Left colon (tissue), 2 donors: ENCODE results near the gene PLET1. TPM values are rescaled to one million over a fixed set of nuclear protein-coding genes. Genes with fewer than 3 reads are reported as not detected.

Source experiments
- ATAC-seq: fragments of 200-7000 bp; cut with Tn5 transposase; one replicate; pipeline ENCODE4 v1.9.1; 2020; ENCODE audit warnings: mild to moderate bottlenecking, moderate library complexity
- DNase-seq, 2 donors: peaks; one replicate each; pipeline ENCODE4 v3.0.0-alpha.2; 2020
- intact Hi-C, 2 donors: fragments of 100-400 bp; cut with DNase I in 1 of 2; cut with micrococcal nuclease in 1 of 2; formaldehyde crosslinking; loops; one replicate each; pipeline versions ENCODE4 v1.11.2 to v1.14.0; 2022; cut with DNase I, micrococcal nuclease
- total RNA-seq, 2 donors: library from RNA; stranded (reverse); fragmentation: NEBNext Ultra II Directional; extraction: Animal tissue kit (Norgen Biotek cat#: 25700); gene quantifications; one replicate each; pipeline ENCODE4 v1.2.1, GENCODE V29; 2021
- donor health status: DM: no; HTN: no; CAD: no.
- donor health status: DM: yes; HTN: yes; CAD: no.

PLET1 gene
- total RNA-seq, 2 donors from 2014 or later: not detected

DNA sequence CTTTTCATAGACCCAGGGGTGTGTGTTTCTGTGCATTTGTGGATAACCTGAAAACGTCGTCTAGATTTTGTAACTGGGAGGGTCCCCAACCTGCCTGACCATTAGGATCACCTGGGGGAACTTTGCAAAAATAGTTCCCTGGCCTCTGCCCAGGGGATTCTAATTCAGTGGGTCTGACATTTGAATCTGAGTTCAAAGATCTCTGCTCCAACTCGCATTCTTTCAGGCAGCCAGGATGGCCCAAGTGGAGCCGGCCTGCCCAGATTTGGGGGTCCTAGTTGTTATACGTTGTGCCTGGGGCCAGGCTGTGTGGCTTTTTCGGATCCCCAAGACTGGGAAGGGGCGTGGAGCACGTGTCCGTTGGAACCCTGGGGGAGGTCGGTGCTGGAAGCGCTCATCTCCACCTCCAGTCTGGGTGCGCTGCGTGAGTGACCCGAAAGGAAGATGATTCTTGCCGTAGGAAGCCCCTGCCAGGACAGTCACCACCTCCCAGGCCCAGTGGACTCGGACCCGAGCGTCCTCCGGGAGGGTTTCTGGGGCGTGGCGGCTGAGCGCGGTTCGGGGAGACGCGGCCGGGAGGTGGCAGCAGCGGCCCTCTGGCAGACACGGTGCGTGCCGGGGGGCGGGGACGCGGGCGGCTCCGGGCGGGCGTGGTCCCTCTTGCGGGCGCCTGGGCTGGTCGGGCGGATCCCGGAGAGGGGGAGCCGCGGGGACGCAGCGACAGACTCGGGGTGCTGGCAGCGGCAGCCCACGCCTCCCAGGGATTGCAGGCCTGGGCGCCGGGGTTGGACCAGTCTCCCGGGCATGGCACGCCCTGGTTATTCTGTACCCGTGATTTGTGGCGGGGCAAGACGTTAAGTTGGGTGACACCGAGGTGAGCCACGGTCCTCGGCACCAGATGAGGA lies 29.2 kb upstream of the PLET1 start:
- peak; percentile 73 to 91 for DNase-seq
- ATAC-seq: peak; percentile 98
- intact Hi-C loops: loop anchor here in 1 of 2 donors (10.0 kb wide), 2 partner anchors 265 to 1005 kb away; no protein-coding TSS in a partner anchor

DNA sequence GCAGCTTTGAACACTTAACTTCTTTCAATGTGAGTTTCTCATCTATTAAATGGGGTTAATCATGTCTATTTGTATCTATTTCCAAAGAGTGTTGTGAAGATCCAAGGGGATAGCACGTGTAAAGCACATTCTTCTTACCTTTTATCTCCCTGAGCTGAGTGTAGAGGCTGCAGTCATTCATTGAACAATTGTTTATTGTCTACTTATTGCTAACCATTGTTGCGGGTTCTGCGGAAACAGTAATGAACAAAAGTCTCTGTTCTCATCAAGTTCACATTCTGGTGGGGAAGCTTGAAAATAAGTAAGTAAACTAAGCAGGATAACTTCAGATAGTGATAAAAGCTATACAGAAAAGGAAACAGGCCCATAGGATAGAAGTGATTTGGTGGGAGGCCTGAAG lies 27.4 kb upstream of the PLET1 start:
- intact Hi-C loops: loop anchor here in 1 of 2 donors (10.0 kb wide), 1 partner anchor 1007 kb away; no protein-coding TSS in a partner anchor
- DNase-seq: no peak
- no peak for ATAC-seq

DNA sequence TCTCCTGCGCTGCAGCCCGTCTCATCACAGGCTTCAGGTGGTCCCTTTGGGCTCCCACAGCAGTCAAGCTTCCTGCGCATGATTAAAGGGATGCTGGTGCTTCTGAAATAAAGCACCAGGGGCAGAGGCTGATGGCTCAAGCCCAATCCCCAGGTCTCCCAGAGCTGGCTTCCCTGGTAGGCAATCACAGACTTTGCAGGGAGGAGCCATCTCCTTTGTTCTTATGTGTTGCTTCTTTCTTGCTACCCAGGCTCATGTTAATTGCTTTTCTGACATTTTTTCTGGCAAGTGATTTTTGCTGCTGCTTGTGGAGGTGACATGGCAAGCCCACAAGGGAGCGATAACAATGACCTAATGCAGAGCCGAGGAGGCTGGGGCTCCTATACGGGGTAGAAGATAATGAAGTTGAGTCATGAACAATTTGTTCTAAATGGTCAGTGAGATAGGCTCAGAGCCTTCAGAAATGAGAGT lies 25.2 kb upstream of the PLET1 start:
- intact Hi-C loops: loop anchor here in 1 of 2 donors (10.0 kb wide), 1 partner anchor 1009 kb away; no protein-coding TSS in a partner anchor
- DNase-seq: no peak
- ATAC-seq: no peak

DNA sequence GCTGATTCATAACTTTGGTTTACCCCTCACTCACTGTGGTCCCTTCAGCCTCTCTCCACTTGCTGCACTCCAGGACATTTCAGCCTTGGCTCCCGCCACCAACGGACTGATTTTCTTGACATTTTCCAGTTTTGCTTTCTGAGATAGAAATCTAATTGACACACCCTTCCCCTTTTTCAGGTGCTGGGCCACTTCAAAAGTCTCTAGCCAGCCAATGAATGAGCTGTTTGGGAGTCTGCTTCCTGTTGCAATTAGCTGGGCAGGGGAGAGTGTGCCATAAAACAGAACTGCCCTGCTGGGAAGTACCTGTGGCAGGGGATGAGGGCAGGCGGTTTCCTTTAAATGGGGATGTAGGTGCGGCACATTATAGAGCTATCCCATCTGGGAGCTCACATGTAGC lies 21.1 kb upstream of the PLET1 start:
- DNase-seq (peak; percentile 26 to 55), ATAC-seq (peak; percentile 83)
- intact Hi-C loops: loop anchor here (2.0 to 10.0 kb wide), 3 partner anchors 59 to 1013 kb away; no protein-coding TSS in a partner anchor

DNA sequence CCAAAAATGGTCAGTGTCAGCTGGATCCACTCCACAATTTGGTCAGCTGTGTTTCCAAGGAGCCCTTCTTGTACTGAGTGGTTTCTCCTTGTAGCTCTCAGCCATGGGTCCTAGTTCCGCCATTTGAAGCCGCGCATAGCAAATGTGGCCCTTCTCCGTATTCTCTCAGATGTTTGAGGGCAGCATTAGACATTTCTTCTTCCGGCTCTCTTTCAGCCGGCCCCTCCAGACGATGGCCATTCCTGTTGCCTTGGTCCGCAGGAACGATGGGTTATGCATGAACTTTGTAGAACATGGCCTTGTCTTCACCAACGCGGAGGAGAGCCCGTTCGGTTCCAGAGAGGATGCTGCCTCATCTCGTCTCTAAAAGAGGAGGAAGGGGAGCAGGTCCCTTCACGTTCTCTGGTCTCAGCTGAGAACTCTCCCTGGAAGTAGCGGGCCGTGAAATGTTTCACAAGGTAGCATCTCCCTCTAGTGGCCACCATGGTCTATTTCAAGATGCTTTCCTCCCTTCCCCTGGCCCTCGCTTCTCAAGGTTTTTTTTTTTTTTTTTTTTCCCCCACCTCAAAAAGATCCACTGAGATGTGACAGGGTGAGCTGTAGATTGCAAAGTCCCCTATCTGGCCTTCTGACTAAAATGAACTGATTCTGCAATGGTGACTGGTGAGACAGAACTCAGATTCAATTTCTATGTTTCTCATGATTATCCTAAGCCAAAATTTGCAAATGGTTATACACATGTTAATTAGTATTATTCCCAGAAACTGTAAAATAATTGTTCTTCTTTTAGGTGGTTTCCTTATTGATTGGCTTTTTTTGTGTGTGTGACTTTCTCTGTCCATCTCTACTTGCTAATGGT lies 19.8 kb upstream of the PLET1 start:
- ATAC-seq (peak; percentile 86), DNase-seq (peak; percentile 56 to 60)
- intact Hi-C loops: loop anchor here (2.0 to 10.0 kb wide), 3 partner anchors 58 to 1014 kb away; no protein-coding TSS in a partner anchor

DNA sequence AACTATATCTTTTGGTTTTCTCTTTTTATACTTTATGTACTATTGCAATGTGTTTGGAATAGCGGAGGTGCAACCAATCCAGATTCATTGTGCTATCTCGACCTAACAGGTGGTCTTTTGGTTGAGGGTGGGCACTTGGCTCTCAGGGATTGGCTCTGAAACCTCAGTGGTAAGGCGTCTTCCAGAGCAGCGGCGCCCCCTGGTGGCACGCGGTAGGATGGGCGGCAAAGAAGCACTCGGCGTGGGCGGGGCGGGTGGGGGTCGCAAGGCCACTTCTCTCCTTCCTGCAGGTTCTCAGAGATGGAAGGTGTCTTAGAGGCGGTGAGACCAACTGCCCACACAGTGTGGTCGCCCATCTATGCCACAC lies 19.2 kb upstream of the PLET1 start:
- intact Hi-C loops: loop anchor here (2.0 to 10.0 kb wide), 4 partner anchors 58 to 1015 kb away; no protein-coding TSS in a partner anchor
- ATAC-seq (peak; percentile 63), DNase-seq (peak in 1 of 2 donors; percentile 79)

DNA sequence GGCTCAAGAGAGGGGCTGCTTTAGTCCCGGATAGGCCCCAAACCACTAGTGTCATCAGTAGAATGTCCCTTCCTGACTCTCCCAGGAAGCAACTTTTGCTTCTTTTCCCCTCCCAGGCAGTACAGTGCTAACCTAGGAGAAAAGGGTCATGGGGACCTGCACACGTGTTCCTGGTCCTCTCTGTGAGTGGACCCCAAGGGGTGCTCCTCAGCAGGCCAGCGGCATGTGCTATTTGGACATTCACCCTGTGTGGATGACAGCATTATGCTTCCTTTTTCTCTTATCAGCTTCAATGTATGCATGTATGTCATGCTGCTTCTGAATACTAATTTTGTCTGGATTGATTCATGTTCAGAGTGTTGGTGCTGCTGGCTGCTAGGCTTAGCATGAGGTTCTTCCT lies 18.1 kb upstream of the PLET1 start:
- intact Hi-C loops: loop anchor here in 1 of 2 donors (10.0 kb wide), 1 partner anchor 164 kb away; no protein-coding TSS in a partner anchor
- DNase-seq (no peak), ATAC-seq (no peak)

DNA sequence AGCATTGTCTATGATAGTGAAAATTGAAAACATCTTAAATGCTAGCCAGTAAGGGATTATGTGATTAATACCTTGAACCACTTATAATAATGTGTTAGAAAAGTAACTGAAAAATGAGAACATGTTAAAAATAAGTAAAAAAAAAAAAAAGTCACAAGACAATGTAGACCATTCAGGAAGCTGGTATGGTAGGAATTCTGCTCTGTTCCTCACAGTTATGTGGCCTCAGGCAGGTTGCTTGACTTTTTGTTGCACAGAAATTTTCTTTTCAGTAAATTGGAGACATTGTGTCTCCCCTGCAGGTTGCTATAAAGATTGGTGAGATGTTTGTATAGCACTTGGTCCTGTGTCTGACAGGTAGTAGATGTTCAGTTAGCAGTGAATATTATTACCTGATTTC lies 17.3 kb upstream of the PLET1 start:
- DNase-seq: no peak
- no peak for ATAC-seq
- intact Hi-C loops: loop anchor here in 1 of 2 donors (10.0 kb wide), 1 partner anchor 163 kb away; no protein-coding TSS in a partner anchor

DNA sequence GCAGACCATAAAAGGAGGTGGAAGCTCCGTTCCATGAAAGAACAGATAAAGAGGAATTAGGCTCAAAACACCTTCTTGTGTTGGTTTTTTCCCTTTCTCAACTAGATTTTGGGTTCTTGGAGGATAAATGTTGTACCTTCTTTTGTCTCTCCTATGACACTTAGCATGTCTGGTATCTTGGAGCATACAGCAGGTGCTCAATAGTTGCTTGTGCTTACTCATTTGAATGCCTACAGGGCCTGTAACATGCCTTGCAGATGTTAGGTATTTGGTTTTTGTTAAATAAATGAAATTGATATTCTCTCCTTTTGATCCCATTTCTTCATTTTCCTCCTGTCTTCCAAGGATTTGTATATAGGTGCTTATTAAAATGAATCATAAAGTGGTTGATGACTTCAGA lies 16.4 kb upstream of the PLET1 start:
- DNase-seq (no peak), ATAC-seq (no peak)
- intact Hi-C loops: loop anchor here in 1 of 2 donors (10.0 kb wide), 1 partner anchor 162 kb away; no protein-coding TSS in a partner anchor

DNA sequence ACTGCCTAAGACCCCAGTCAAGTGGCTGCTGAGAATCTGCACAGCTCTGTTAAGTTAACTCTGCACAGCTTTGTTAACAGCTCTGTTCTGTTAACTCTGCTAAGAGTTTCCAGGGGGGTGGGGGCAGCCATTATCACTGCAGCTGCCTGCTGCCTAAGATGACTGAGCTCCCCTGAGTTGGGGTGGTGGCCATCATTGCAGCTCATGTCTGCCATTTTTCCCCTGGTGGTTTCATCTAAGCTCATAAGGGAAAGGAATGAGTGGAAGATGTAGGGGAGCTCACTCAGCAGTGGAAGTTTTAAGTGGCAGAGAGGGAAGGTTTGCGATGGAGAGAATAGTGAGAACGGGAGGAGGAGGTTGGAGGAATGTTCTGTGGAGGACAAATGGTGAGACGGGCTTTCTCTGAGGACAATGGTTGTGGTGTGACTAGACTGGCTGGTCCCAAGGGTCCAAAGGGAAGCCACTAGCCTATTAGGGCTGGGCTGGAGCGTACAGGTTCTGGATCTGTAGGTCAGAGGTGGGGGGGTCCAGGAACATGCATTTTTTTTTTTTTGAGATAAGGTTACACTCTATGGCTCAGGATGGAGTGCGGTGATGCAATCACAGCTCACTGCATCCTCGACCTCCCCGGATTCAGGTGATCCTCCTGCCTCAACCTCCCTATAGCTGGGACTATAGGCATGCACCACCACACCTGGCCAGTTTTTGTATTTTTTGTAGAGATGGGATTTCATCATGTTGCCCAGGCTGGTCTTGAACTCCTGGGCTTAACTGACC lies 13.5 kb upstream of the PLET1 start:
- no peak for DNase-seq
- no peak for ATAC-seq
- intact Hi-C loops: loop anchor here in 1 of 2 donors (10.0 kb wide), 1 partner anchor 159 kb away; no protein-coding TSS in a partner anchor

DNA sequence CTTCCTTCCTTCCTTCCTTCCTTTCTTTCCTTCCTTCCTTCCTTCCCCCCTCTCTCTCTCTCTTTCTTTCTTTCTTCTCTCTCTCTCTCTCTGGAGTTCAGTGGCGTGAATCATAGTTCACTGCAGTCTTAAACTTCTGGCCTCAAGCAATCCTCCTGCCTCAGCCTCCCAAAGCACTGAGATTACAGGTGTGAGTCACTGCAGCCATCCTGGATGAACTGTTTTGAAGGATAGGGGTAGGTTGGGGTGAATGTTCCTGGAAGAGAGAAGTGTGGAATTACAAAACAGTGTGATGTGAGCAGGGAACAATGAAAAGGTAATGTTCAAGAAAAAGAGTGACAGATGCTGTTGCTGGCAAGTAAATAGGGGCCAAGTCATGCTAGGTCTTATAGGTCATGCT lies 12.4 kb upstream of the PLET1 start:
- DNase-seq (no peak), ATAC-seq (no peak)

DNA sequence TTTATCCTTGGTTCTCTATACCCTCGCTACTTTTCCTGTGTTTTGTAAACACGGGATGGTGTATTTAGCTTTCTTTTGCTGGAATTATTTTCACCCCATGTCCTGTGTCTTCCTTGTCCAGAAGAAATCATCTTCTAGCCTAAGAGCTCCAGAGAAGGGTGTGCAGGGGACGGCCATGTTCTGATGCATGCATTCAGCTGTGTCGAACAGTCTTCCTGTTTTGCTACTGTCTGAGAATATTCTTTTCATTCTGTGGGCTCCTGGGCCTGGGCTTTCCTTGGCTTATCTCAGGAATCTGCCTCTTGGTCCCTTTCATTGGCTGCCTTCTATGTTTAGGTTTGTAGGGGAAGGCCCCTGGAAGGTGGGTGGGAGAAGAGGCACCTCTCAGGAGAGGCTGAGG lies 10.6 kb upstream of the PLET1 start:
- ATAC-seq (no peak), DNase-seq (no peak)
- intact Hi-C loops: loop anchor here in 1 of 2 donors (10.0 kb wide), 1 partner anchor 156 kb away; no protein-coding TSS in a partner anchor

More for the DNA sequence above, 12.4 kb upstream of the PLET1 start:
- intact Hi-C loops: loop anchor here in 1 of 2 donors (10.0 kb wide), 1 partner anchor 158 kb away; no protein-coding TSS in a partner anchor

DNA sequence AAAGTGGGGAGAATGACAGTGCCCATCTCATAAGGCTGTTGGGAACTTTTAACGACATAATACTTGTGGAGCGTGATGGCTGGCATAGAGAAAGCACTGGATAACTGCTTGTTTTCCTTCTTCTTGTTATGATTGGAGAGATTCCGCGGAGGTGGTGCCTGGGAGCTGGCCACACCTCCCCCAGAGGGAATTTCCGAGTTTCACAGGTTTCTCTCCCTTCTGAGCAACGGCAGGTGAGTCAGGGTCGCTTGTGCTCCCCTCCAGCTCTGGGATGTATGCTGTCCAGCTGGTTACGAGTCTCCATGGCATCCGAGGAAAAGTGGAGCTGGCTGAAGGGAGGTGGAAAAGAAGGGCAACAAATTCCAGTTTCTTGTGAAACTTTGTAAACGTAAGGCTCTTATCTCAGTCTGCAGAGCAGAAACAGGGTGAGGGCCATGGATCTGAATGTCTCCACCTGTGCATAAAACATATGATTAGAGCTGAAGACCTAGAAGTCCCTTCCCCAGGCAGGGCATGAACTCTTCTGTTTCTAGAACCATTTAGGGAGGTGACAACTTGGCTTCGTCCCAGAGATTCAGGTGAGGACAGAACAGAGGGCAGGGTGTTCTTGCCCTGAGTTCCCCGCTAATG lies 10.0 kb upstream of the PLET1 start:
- ATAC-seq: peak; percentile 77
- intact Hi-C loops: loop anchor here in 1 of 2 donors (10.0 kb wide), 1 partner anchor 156 kb away; no protein-coding TSS in a partner anchor
- no peak for DNase-seq

DNA sequence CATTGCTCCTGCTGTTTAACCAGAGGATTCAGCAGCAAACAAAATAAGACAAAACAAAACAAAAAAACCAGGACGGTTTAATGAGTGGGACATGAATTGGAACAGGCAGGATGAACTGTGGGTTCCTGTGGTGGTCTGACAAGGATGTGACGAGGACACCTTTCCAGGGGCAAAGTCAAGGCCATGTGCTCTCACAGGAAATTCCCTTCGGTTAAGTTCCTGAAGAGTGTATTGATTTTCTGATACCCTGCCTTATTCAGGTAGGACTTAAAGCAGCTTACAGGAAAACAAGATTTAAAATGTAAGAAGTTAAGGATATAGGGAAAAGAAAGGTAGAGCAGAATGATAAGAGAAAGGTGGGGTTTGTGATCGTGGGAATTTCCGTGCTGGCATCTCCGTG lies 8.5 kb upstream of the PLET1 start:
- intact Hi-C loops: no loop called here
- ATAC-seq (no peak), DNase-seq (no peak)

DNA sequence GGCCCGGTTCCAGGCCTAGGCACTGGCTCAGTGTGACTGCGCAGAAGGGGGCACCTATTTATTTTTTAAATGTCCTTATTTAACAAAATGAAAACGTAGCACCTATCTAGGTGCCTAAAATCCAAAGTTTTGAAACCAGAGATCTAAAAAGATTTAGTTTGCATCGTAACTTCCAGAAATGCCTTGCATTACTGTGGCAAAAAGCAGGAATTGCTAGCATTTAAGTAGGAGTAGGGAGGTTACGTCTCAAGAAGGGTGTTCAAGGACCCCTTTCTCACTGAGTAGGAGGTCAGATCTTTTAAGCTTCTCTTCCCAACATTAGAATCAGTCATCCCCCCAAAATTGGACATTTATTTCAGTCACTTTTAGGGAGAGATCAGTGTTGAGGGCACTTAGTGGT lies 7.7 kb upstream of the PLET1 start:
- intact Hi-C loops: no loop called here
- no peak for DNase-seq
- ATAC-seq: no peak

DNA sequence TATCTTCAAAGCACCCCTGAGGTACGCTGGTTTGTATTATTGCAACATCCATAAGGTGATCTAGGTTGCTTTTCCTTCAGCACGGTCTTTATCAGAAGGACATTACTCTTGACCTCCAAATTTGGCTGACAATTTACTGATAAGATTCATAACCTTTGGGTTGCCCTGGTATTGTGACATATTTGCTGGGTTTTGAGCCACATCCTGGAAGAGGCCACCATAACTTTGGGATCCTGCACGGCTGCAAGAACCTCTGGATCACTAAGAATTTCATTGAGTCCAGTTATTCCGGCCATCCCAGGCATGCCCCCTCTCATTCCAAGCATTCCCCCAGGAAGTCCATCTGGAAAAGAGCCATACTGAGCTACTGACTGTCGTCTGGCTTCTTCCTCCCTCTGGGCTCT lies 6.5 kb upstream of the PLET1 start:
- no peak for ATAC-seq
- intact Hi-C loops: no loop called here

DNA sequence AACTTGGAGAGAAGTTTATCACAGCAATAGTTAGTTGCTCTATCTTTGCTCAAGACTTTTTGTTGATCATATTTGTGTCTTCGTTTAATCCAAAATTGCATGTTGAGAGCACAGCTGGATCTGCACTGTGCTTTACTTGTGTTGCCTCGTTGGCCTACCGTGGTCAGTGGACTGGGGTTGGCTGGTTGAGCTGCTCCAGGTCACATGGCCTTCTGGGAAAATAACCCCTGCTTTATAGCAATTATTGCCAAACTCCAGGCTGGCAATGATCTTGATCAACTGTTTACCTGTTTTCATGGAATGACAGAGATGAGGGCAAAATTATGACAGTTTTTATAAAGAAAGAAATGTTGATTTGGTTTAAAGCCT lies 5.7 kb upstream of the PLET1 start:
- DNase-seq (no peak), ATAC-seq (no peak)
- intact Hi-C loops: no loop called here

More for the DNA sequence above, 6.5 kb upstream of the PLET1 start:
- no peak for DNase-seq
